ENCODE measurements around the gene KIAA1958. TPM values are rescaled to one million over a fixed set of nuclear protein-coding genes. Genes with fewer than 3 reads are reported as not detected.
A peak's percentile ranks its signal among the peaks of the same experiment; 100 is the strongest.

Gene KIAA1958
- total and polyA plus RNA-seq, 5 donors from 2014 or later = 0.41 to 3.1 (median 1.3) TPM

DNA sequence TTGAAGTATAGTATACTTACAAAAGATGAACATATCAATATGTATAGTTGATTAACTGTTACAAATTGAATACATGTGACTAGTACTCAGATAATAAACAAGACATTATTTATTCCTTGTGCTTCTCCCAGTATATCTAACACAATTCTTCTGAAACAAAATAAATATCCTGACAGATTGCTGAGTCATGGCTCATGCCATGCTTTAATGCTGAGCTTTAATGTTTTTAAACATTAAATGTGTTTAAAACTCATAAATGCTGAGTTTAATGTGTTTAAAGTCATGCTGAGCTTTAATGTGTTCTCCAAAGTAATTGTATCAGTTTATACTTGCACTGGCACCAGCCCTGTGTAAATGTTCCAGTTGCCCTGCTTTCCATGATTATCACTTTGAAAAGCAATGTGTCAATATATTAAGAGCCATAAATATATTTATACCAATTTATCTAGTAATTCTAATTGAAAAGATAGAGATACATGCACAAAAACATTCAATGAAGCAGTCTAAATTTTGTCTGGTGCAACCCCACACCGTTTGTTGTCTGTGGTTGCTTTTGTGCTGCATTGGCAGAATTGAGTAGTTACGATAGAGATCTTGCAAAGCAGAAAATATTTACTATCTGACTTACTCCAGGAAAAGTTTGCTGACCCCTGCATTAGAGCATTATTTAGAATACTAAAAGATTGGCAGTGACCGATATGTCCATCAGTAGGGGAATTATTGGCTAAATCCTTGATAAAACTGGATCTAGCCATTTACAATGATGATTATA, 15.7 kb downstream of the KIAA1958 start:
- no peak for ATAC-seq (ENCODE audit: low read depth in 2 of 2)
- no peaks in the 10 kb centered on the region for H3K27me3 ChIP-seq (ENCODE audit: control insufficient read depth, insufficient read depth, low read length)
- Mint-ChIP-seq H3K27me3 (no peaks in the 10 kb centered on the region), H3K27ac (peak overlapping the region in 1 of 3 donors; percentile 1), H3K9me3 (no peaks in the 10 kb centered on the region), H3K36me3 (peaks cover 4% of the 10 kb centered on the region), H3K4me1 (peaks cover 0 to 7% (median 5%) of the 10 kb centered on the region in 4 donors), H3K4me3 (no peak overlapping the region)
- no peaks in the 10 kb centered on the region for H3K36me3 ChIP-seq (ENCODE audit: control insufficient read depth, insufficient read depth, low read length)
- no peaks in the 10 kb centered on the region for H3K4me1 ChIP-seq (ENCODE audit: control insufficient read depth, insufficient read depth, low read length, poor library complexity, severe bottlenecking)
- H3K4me3 ChIP-seq (ENCODE audit: low read depth, low read length) = no peak overlapping the region
- H3K9me3 ChIP-seq (ENCODE audit: control insufficient read depth in 2 of 2, low read length in 2 of 2) = no peaks in the 10 kb centered on the region
- no peak overlapping the region for H3K27ac ChIP-seq (ENCODE audit: insufficient read depth, low read length, poor library complexity, severe bottlenecking)
- no peak for DNase-seq

DNA sequence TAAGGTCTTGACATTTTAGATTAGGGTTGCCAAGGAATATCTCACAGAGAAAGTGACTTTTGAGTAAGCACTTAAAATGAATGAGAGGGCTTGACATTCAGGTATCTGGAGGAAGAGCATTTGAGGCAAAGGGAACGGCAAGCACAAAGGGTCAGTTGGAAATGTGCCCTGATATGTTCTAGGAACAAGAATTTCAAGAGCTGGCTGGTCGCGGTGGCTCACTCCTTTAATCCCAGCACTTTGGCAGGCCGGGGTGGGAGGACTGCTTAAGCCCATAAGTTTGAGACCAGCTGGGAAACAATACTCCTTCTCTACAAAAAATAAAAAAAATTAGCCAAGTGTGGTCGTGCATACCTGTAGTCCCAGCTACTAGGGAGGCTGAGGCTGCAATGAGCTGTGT, 16.5 kb downstream of the KIAA1958 start:
- no peaks in the 10 kb centered on the region for H3K4me1 ChIP-seq (ENCODE audit: control insufficient read depth, insufficient read depth, low read length, poor library complexity, severe bottlenecking)
- no peak overlapping the region for H3K4me3 Mint-ChIP-seq
- peak overlapping the region in 1 of 3 donors; percentile 1 for H3K27ac Mint-ChIP-seq
- peaks cover 0 to 6% (median 5%) of the 10 kb centered on the region in 4 donors for H3K4me1 Mint-ChIP-seq
- no peak overlapping the region for H3K4me3 ChIP-seq (ENCODE audit: low read depth, low read length)
- DNase-seq (no peak), ATAC-seq (ENCODE audit: low read depth in 2 of 2) (no peak)
- H3K9me3 Mint-ChIP-seq = no peaks in the 10 kb centered on the region
- peaks cover 4% of the 10 kb centered on the region for H3K36me3 Mint-ChIP-seq
- H3K9me3 ChIP-seq (ENCODE audit: control insufficient read depth in 2 of 2, low read length in 2 of 2) = no peaks in the 10 kb centered on the region
- no peaks in the 10 kb centered on the region for H3K36me3 ChIP-seq (ENCODE audit: control insufficient read depth, insufficient read depth, low read length)
- H3K27ac ChIP-seq (ENCODE audit: insufficient read depth, low read length, poor library complexity, severe bottlenecking) = no peak overlapping the region
- H3K27me3 ChIP-seq (ENCODE audit: control insufficient read depth, insufficient read depth, low read length) = no peaks in the 10 kb centered on the region
- no peaks in the 10 kb centered on the region for H3K27me3 Mint-ChIP-seq

GRCh38 chr9:112505086-112505485, 18.5 kb downstream of the KIAA1958 start:
- no peak for DNase-seq
- Histone ChIP-seq H3K9me3 (ENCODE audit: control insufficient read depth in 2 of 2, low read length in 2 of 2) (no peaks in the 10 kb centered on the region), H3K4me3 (ENCODE audit: low read depth, low read length) (no peak overlapping the region), H3K4me1 (ENCODE audit: control insufficient read depth, insufficient read depth, low read length, poor library complexity, severe bottlenecking) (no peaks in the 10 kb centered on the region), H3K27ac (ENCODE audit: insufficient read depth, low read length, poor library complexity, severe bottlenecking) (no peak overlapping the region), H3K36me3 (ENCODE audit: control insufficient read depth, insufficient read depth, low read length) (no peaks in the 10 kb centered on the region), H3K27me3 (ENCODE audit: control insufficient read depth, insufficient read depth, low read length) (no peaks in the 10 kb centered on the region)
- Mint-ChIP-seq H3K4me1 (peaks cover 0 to 8% (median 5%) of the 10 kb centered on the region in 4 donors), H3K27ac (no peak overlapping the region), H3K27me3 (no peaks in the 10 kb centered on the region), H3K4me3 (no peak overlapping the region), H3K9me3 (no peaks in the 10 kb centered on the region), H3K36me3 (peaks cover 4% of the 10 kb centered on the region)
- ATAC-seq (ENCODE audit: low read depth in 2 of 2) = no peak

GRCh38 chr9:112505607-112506006, 19.0 kb downstream of the KIAA1958 start:
- H3K4me3 ChIP-seq (ENCODE audit: low read depth, low read length) = no peak overlapping the region
- Mint-ChIP-seq H3K27me3 (no peaks in the 10 kb centered on the region), H3K4me3 (no peak overlapping the region), H3K9me3 (no peaks in the 10 kb centered on the region), H3K36me3 (peaks cover 4% of the 10 kb centered on the region), H3K27ac (peak overlapping the region in 2 of 3 donors; percentile 21 to 35), H3K4me1 (peaks cover 0 to 8% (median 5%) of the 10 kb centered on the region in 4 donors)
- no peak for DNase-seq
- ATAC-seq (ENCODE audit: low read depth in 2 of 2) = no peak
- H3K9me3 ChIP-seq (ENCODE audit: control insufficient read depth in 2 of 2, low read length in 2 of 2) = no peaks in the 10 kb centered on the region
- no peak overlapping the region for H3K27ac ChIP-seq (ENCODE audit: insufficient read depth, low read length, poor library complexity, severe bottlenecking)
- H3K4me1 ChIP-seq (ENCODE audit: control insufficient read depth, insufficient read depth, low read length, poor library complexity, severe bottlenecking) = no peaks in the 10 kb centered on the region
- no peaks in the 10 kb centered on the region for H3K27me3 ChIP-seq (ENCODE audit: control insufficient read depth, insufficient read depth, low read length)
- H3K36me3 ChIP-seq (ENCODE audit: control insufficient read depth, insufficient read depth, low read length) = no peaks in the 10 kb centered on the region

- no peak overlapping the region for H3K4me3 Mint-ChIP-seq
Measured at GRCh38 chr9:112506571-112506970, 19.9 kb downstream of the KIAA1958 start.

DNA sequence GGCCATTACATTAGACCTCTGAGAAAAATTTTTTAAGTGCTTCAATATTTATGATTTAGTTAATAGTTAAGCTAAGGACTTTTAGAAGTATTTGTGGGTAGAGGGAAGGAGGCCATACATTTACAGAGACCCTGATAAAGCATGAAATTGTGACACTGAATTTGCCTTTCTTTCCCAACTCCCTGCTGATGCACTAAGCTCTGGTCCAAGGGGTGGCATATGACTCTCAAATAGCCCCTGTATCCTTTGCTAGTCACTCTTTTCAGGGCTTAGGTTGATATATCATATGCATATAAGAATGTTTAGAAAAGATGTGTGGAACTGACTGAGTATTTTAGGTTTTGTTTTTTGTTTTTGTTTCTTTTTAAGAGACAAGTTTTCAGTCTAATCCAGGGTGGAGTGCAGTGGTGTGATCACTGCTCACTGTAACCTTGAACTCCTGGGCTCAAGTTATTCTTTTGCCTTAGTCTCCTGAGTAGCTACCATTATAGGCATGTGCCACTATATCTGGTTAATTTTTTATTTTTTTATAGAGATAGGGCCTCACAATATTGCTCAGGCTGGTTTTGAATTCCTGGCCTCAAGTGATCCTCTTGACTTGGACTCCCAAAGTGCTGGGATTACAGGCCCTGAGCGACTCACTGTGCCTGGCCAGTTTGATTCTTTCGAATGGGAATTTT, 20.5 kb downstream of the KIAA1958 start:
- Histone ChIP-seq H3K27me3 (ENCODE audit: control insufficient read depth, insufficient read depth, low read length) (no peaks in the 10 kb centered on the region), H3K4me1 (ENCODE audit: control insufficient read depth, insufficient read depth, low read length, poor library complexity, severe bottlenecking) (no peaks in the 10 kb centered on the region), H3K4me3 (ENCODE audit: low read depth, low read length) (no peak overlapping the region), H3K36me3 (ENCODE audit: control insufficient read depth, insufficient read depth, low read length) (no peaks in the 10 kb centered on the region), H3K9me3 (ENCODE audit: control insufficient read depth in 2 of 2, low read length in 2 of 2) (no peaks in the 10 kb centered on the region), H3K27ac (ENCODE audit: insufficient read depth, low read length, poor library complexity, severe bottlenecking) (no peak overlapping the region)
- Mint-ChIP-seq H3K27ac (no peak overlapping the region), H3K4me3 (no peak overlapping the region), H3K9me3 (no peaks in the 10 kb centered on the region), H3K36me3 (no peaks in the 10 kb centered on the region), H3K27me3 (no peaks in the 10 kb centered on the region), H3K4me1 (peaks cover 0 to 8% (median 3%) of the 10 kb centered on the region in 4 donors)
- DNase-seq (no peak), ATAC-seq (ENCODE audit: low read depth in 2 of 2) (no peak)

More at GRCh38 chr9:112506571-112506970, 19.9 kb downstream of the KIAA1958 start:
- Histone ChIP-seq H3K9me3 (ENCODE audit: control insufficient read depth in 2 of 2, low read length in 2 of 2) (no peaks in the 10 kb centered on the region), H3K36me3 (ENCODE audit: control insufficient read depth, insufficient read depth, low read length) (no peaks in the 10 kb centered on the region), H3K27ac (ENCODE audit: insufficient read depth, low read length, poor library complexity, severe bottlenecking) (no peak overlapping the region), H3K4me3 (ENCODE audit: low read depth, low read length) (no peak overlapping the region), H3K4me1 (ENCODE audit: control insufficient read depth, insufficient read depth, low read length, poor library complexity, severe bottlenecking) (no peaks in the 10 kb centered on the region), H3K27me3 (ENCODE audit: control insufficient read depth, insufficient read depth, low read length) (no peaks in the 10 kb centered on the region)
- Mint-ChIP-seq H3K9me3 (no peaks in the 10 kb centered on the region), H3K27me3 (no peaks in the 10 kb centered on the region), H3K4me1 (peaks cover 0 to 8% (median 3%) of the 10 kb centered on the region in 4 donors), H3K27ac (no peak overlapping the region), H3K36me3 (peaks cover under 1% of the 10 kb centered on the region)
- no peak for DNase-seq
- ATAC-seq (ENCODE audit: low read depth in 2 of 2) = no peak

DNA sequence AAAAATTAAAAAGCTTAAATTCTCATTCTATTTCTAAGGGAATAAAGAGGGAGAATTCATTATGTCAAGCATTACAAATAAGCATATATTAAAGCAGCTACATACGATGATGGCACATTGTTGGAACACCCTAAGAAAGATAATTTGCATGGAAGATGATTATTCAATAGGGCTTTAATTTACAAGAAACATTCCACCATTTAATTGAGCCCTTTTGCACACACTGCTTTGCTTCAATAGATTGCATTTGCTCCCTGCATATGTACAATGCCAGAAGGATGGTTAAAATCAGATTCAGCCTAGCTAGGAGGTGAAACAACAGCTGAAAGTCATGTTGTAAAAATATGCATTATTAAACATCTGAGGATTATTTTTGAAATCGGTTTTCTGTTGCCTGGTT, 21.8 kb downstream of the KIAA1958 start:
- Histone ChIP-seq H3K9me3 (ENCODE audit: control insufficient read depth in 2 of 2, low read length in 2 of 2) (no peaks in the 10 kb centered on the region), H3K4me1 (ENCODE audit: control insufficient read depth, insufficient read depth, low read length, poor library complexity, severe bottlenecking) (no peaks in the 10 kb centered on the region), H3K27ac (ENCODE audit: insufficient read depth, low read length, poor library complexity, severe bottlenecking) (no peak overlapping the region), H3K36me3 (ENCODE audit: control insufficient read depth, insufficient read depth, low read length) (no peaks in the 10 kb centered on the region), H3K27me3 (ENCODE audit: control insufficient read depth, insufficient read depth, low read length) (no peaks in the 10 kb centered on the region), H3K4me3 (ENCODE audit: low read depth, low read length) (no peak overlapping the region)
- DNase-seq (no peak), ATAC-seq (ENCODE audit: low read depth in 2 of 2) (no peak)
- H3K27ac Mint-ChIP-seq = no peak overlapping the region
- H3K4me1 Mint-ChIP-seq = peaks cover 0 to 8% (median 3%) of the 10 kb centered on the region in 4 donors
- H3K36me3 Mint-ChIP-seq = no peaks in the 10 kb centered on the region
- H3K27me3 Mint-ChIP-seq = no peaks in the 10 kb centered on the region
- no peak overlapping the region for H3K4me3 Mint-ChIP-seq
- H3K9me3 Mint-ChIP-seq = no peaks in the 10 kb centered on the region
